Endodermal cell (in vitro differentiated cells): ENCODE measurements around the gene TBC1D23. TPM values are rescaled to one million over a fixed set of nuclear protein-coding genes. Genes with fewer than 3 reads are reported as not detected.
"Not testable (repeated sequence)": the region's sequence is repeated elsewhere in the genome, so short reads cannot be mapped to it uniquely, and the experiment has no call there.

Experiments
- DNase-seq: peaks from one replicate; pipeline ENCODE4 v3.0.0-alpha.2; 2017
- H3K27ac ChIP-seq: 2 replicates; pipeline ENCODE4 v1.5.1; 2013; ENCODE audit warnings: mild to moderate bottlenecking, low read depth, low read length, moderate library complexity
- H3K27me3 ChIP-seq: 2 replicates; pipeline ENCODE4 v1.6.1; 2013; ENCODE audit warnings: mild to moderate bottlenecking, low read length, moderate library complexity; ENCODE audit not compliant: insufficient read depth, control insufficient read depth, poor library complexity, severe bottlenecking
- H3K36me3 ChIP-seq: 2 replicates; pipeline ENCODE4 v1.7.0; 2013; ENCODE audit warnings: mild to moderate bottlenecking, low read length, moderate library complexity; ENCODE audit not compliant: control insufficient read depth, insufficient read depth
- H3K4me1 ChIP-seq: one replicate; pipeline ENCODE4 v1.7.0; 2013; ENCODE audit warnings: low read length; ENCODE audit not compliant: control insufficient read depth, insufficient read depth
- H3K4me3 ChIP-seq: 2 replicates; pipeline ENCODE4 v1.5.1; 2013; ENCODE audit warnings: mild to moderate bottlenecking, low read length, moderate library complexity
- H3K9ac ChIP-seq: 2 replicates; pipeline ENCODE4 v1.6.1; 2013; ENCODE audit warnings: mild to moderate bottlenecking, low read length, moderate library complexity; ENCODE audit not compliant: poor library complexity, severe bottlenecking; ENCODE audit errors: extremely low read depth
- H3K9me3 ChIP-seq: 2 replicates; pipeline ENCODE4 v1.6.1; 2013; ENCODE audit warnings: mild to moderate bottlenecking, low read length, moderate library complexity; ENCODE audit not compliant: control insufficient read depth
- H3K27ac Mint-ChIP-seq: 2 replicates; pipeline ENCODE4 v1.8.0; 2020; ENCODE audit warnings: mixed read lengths
- H3K27me3 Mint-ChIP-seq: 2 replicates; pipeline ENCODE4 v1.8.0; 2021; ENCODE audit warnings: mild to moderate bottlenecking, mixed read lengths; ENCODE audit not compliant: insufficient read depth
- H3K36me3 Mint-ChIP-seq: 2 replicates; pipeline ENCODE4 v1.8.0; 2020; ENCODE audit warnings: low read depth, mixed read lengths
- H3K4me1 Mint-ChIP-seq: 2 replicates; pipeline ENCODE4 v1.8.0; 2020; ENCODE audit warnings: mixed read lengths
- H3K4me3 Mint-ChIP-seq: 2 replicates; pipeline ENCODE4 v1.8.0; 2020; ENCODE audit warnings: mild to moderate bottlenecking, moderate library complexity, mixed read lengths
- H3K9me3 Mint-ChIP-seq: 2 replicates; pipeline ENCODE4 v1.8.0; 2020; ENCODE audit warnings: mild to moderate bottlenecking, mixed read lengths
- CTCF ChIP-seq: fragments of 200-600 bp; sonication (generic); conservative IDR thresholded peaks from 2 replicates; pipeline ENCODE4 v1.5.0; 2021; ENCODE audit warnings: antibody characterized with exemption, mild to moderate bottlenecking
- WGBS, 2 experiments: methylation state at CpG; one replicate each; pipeline versions ENCODE4 v1.1.5 to v1.1.7; 2013; ENCODE audit warnings: missing lambda C conversion rate in 2 of 2, mixed read lengths in 1 of 2; ENCODE audit not compliant: insufficient coverage in 1 of 2, insufficient read length in 1 of 2; 5-methylcytosine and 5-hydroxymethylcytosine counted together
- total RNA-seq, 2 donors: library from RNA; stranded (reverse); fragmentation: NEBNext Ultra II Directional in 1 of 2; extraction: Animal tissue kit (Norgen Biotek cat#: 25700) in 1 of 2; gene quantifications; 2 replicates in 1 of 2; 3 replicates in 1 of 2; pipeline ENCODE4 v1.2.1, GENCODE V29; 2021

Gene TBC1D23
- total RNA-seq, 2 donors from 2014 or later = 30.9 to 32.0 TPM

- Mint-ChIP-seq H3K27me3 (peaks cover 3% of the 10 kb centered on the region), H3K4me3 (peak within 1 kb of the TSS; percentile 73), H3K4me1 (peaks cover 24% of the 10 kb centered on the region), H3K9me3 (no peaks in the 10 kb centered on the region), H3K36me3 (no peaks in the 10 kb centered on the region), H3K27ac (peak within 1 kb of the TSS; percentile 96)
- DNase-seq = peak; percentile 97
- Histone ChIP-seq H3K4me1 (peaks cover 8% of the 10 kb centered on the region), H3K27me3 (no peaks in the 10 kb centered on the region), H3K4me3 (peak within 1 kb of the TSS; percentile 78), H3K36me3 (peaks cover 9% of the 10 kb centered on the region), H3K9me3 (no peaks in the 10 kb centered on the region), H3K27ac (no peak within 1 kb of the TSS), H3K9ac (peak within 1 kb of the TSS; percentile 81)
- no peak for TF ChIP-seq CTCF
- 1% methylated on average over 24 to 77 of the region's 77 CpGs for WGBS, 2 experiments
Observed at GRCh38 chr3:100334488-100335351, 73.9 kb downstream of the TBC1D23 start, which contains the start of gene NIT2. TSS of gene NIT2 (plus strand) at chr3:100334757. CDS start at chr3:100334792, 35 bp downstream.

GRCh38 chr3:100335434-100335833 lies 74.6 kb downstream of the TBC1D23 start:
- H3K4me3 Mint-ChIP-seq = peak overlapping the region; percentile 73
- H3K4me1 Mint-ChIP-seq = peaks cover 22% of the 10 kb centered on the region
- Histone ChIP-seq H3K4me1 (peaks cover 3% of the 10 kb centered on the region), H3K27me3 (no peaks in the 10 kb centered on the region), H3K27ac (no peak overlapping the region), H3K9me3 (no peaks in the 10 kb centered on the region), H3K36me3 (peaks cover 16% of the 10 kb centered on the region), H3K4me3 (peak overlapping the region; percentile 78), H3K9ac (peak overlapping the region; percentile 81)
- whole genome bisulfite sequencing, 2 experiments = 87 to 94% methylated on average over 11 to 14 of the region's 14 CpGs
- peaks cover under 1% of the 10 kb centered on the region for H3K36me3 Mint-ChIP-seq
- H3K27me3 Mint-ChIP-seq = peaks cover 3% of the 10 kb centered on the region
- H3K27ac Mint-ChIP-seq = peak overlapping the region; percentile 96
- TF ChIP-seq CTCF = no peak
- no peaks in the 10 kb centered on the region for H3K9me3 Mint-ChIP-seq
- DNase-seq = peak; percentile 67

- H3K27me3 ChIP-seq, H3K27ac ChIP-seq: not testable (repeated sequence)
Observed at GRCh38 chr3:100336229-100336628, 75.4 kb downstream of the TBC1D23 start.

More at GRCh38 chr3:100336229-100336628, 75.4 kb downstream of the TBC1D23 start:
- not testable (repeated sequence) for H3K9ac ChIP-seq, H3K27me3 Mint-ChIP-seq, H3K4me3 Mint-ChIP-seq, H3K9me3 ChIP-seq, H3K4me1 ChIP-seq, H3K4me3 ChIP-seq, H3K9me3 Mint-ChIP-seq, H3K36me3 Mint-ChIP-seq, H3K27ac Mint-ChIP-seq, DNase-seq
- H3K36me3 ChIP-seq = peaks cover 23% of the 10 kb centered on the region
- H3K4me1 Mint-ChIP-seq = peaks cover 17% of the 10 kb centered on the region
- WGBS, 2 experiments = 95 to 96% methylated on average over 4 to 8 of the region's 10 CpGs
